ENCODE data around the gene ZNF286A.

DNA sequence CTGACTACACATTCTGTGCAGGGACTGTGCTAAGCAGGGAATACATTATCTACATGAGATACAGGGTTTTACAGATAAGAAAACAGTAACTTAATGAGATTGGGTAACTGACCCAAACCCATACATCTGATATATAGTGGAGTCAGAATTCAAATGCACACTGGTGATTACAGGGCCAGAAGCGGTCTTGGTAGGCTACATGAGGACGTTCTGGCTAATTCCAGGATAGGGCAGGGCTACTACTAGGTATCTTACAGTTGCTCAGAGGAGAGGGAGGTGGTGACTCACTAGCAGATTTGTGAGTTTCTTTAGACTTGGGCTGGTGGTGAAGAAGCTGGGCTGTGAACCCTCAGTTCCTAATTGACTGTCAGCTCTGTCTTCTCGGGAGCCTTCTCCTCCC, 36.9 kb upstream of the ZNF286A start:
- TF ChIP-seq, protein P1, sequence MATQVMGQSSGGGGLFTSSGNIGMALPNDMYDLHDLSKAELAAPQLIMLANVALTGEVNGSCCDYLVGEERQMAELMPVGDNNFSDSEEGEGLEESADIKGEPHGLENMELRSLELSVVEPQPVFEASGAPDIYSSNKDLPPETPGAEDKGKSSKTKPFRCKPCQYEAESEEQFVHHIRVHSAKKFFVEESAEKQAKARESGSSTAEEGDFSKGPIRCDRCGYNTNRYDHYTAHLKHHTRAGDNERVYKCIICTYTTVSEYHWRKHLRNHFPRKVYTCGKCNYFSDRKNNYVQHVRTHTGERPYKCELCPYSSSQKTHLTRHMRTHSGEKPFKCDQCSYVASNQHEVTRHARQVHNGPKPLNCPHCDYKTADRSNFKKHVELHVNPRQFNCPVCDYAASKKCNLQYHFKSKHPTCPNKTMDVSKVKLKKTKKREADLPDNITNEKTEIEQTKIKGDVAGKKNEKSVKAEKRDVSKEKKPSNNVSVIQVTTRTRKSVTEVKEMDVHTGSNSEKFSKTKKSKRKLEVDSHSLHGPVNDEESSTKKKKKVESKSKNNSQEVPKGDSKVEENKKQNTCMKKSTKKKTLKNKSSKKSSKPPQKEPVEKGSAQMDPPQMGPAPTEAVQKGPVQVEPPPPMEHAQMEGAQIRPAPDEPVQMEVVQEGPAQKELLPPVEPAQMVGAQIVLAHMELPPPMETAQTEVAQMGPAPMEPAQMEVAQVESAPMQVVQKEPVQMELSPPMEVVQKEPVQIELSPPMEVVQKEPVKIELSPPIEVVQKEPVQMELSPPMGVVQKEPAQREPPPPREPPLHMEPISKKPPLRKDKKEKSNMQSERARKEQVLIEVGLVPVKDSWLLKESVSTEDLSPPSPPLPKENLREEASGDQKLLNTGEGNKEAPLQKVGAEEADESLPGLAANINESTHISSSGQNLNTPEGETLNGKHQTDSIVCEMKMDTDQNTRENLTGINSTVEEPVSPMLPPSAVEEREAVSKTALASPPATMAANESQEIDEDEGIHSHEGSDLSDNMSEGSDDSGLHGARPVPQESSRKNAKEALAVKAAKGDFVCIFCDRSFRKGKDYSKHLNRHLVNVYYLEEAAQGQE (IDR thresholded peaks at IDR 0.05; ENCODE audit: insufficient read depth in 1 of 2, low read depth in 2 of 2, low read length in 2 of 2), result no peak
- TF ChIP-seq POLR2AphosphoS5 (IDR thresholded peaks at IDR 0.05; ENCODE audit: low read depth, low read length) (no peak), SIN3A (IDR thresholded peaks at IDR 0.05; ENCODE audit: borderline replicate concordance, insufficient read depth, low read length) (no peak), TAF1 (IDR thresholded peaks at IDR 0.05; ENCODE audit: borderline replicate concordance, insufficient read depth, low read length) (no peak), FOXP2 (optimal IDR thresholded peaks at IDR 0.05; ENCODE audit: borderline replicate concordance, extremely low read depth, extremely low read length, insufficient read depth) (no peak)
